HepG2 (cell line): ENCODE data around the gene ASIC5. TPM values are rescaled to one million over a fixed set of nuclear protein-coding genes. Genes with fewer than 3 reads are reported as not detected.

ENCODE experiments used
- ATAC-seq: fragments of 200-7000 bp; cut with Tn5 transposase; 3 replicates; pipeline ENCODE4 v1.9.1; 2020; ENCODE audit warnings: mild to moderate bottlenecking, moderate library complexity
- BruUV-seq: library from RNA; stranded (reverse); fragments of 400-500 nt; replicated peaks from 2 replicates; lab custom pipeline; 2021; lab: Mats Ljungman, UMichigan
- CTCF ChIA-PET: fragments of 300-600 bp; formaldehyde crosslinking; extraction: SDS; loops from one replicate; lab custom pipeline; 2021; ENCODE audit warnings: low total read pairs, inconsistent platforms, low intra/inter-chr PET ratio; lab: Yijun Ruan, JAX
- POLR2A ChIA-PET: fragments of 350-600 bp; sonication (Branson Sonifier 250); formaldehyde crosslinking; loops from one replicate; lab custom pipeline; 2020; ENCODE audit warnings: antibody characterized with exemption, inconsistent platforms; lab: Yijun Ruan, JAX
- DNase-seq: peaks from one replicate; pipeline ENCODE4 v3.0.0-alpha.2; 2015; ENCODE audit warnings: low spot score
- FAIRE-seq: peaks from 3 replicates; lab custom pipeline; 2011; peaks lifted over from hg19 to GRCh38; lab: Jason Lieb, UNC
- H2AFZ ChIP-seq: one replicate; pipeline ENCODE4 v1.6.1; 2011; ENCODE audit warnings: low read length, inconsistent platforms
- H3K27ac ChIP-seq: fragments of 300-600 bp; 3 replicates; pipeline ENCODE4 v1.8.0; 2011; ENCODE audit warnings: mixed run types, mild to moderate bottlenecking, mixed read lengths, low read length, inconsistent platforms; ENCODE audit not compliant: insufficient read depth; ENCODE audit errors: extremely low read length
- H3K27me3 ChIP-seq, 2 experiments: fragments of 200-600 bp in 1 of 2; 2 replicates in 1 of 2; 3 replicates in 1 of 2; pipeline versions ENCODE4 v1.6.0 to v1.8.0; 2011; ENCODE audit warnings: low read length in 2 of 2, mild to moderate bottlenecking in 2 of 2, moderate library complexity in 2 of 2, inconsistent platforms in 1 of 2; ENCODE audit not compliant: insufficient read depth in 2 of 2, control insufficient read depth in 1 of 2
- H3K36me3 ChIP-seq, 2 experiments: fragments of 200-600 bp in 1 of 2; replicated peaks in 1 of 2; 2 replicates in 1 of 2; 3 replicates in 1 of 2; pipeline versions ENCODE4 v1.5.1 to v1.8.0; 2011; ENCODE audit warnings: low read length in 2 of 2, inconsistent platforms in 1 of 2; ENCODE audit not compliant: insufficient read depth in 2 of 2, control insufficient read depth in 1 of 2
- H3K4me1 ChIP-seq: 2 replicates; pipeline ENCODE4 v1.5.1; 2012; ENCODE audit warnings: low read length, inconsistent platforms; ENCODE audit not compliant: insufficient read depth
- H3K4me2 ChIP-seq: 2 replicates; pipeline ENCODE4 v1.6.0; 2011; ENCODE audit warnings: low read depth, low read length, inconsistent platforms
- H3K4me3 ChIP-seq, 3 experiments: fragments of 200-600 bp in 1 of 3; sonication (generic), shearing (Covaris generic) in 1 of 3; replicated peaks in 1 of 3; 2 replicates each; pipeline ENCODE4 v1.5.1; 2011 to 2016; ENCODE audit warnings: low read length in 3 of 3, inconsistent platforms in 2 of 3, low read depth in 2 of 3, mild to moderate bottlenecking in 2 of 3, control low read depth in 1 of 3, mixed read lengths in 1 of 3; ENCODE audit not compliant: insufficient read depth in 1 of 3
- H3K79me2 ChIP-seq: one replicate; pipeline ENCODE4 v1.6.1; 2011; ENCODE audit warnings: low read length, inconsistent platforms; ENCODE audit not compliant: insufficient read depth
- H3K9ac ChIP-seq: 2 replicates; pipeline ENCODE4 v1.6.0; 2011; ENCODE audit warnings: mild to moderate bottlenecking, low read depth, low read length, inconsistent platforms; ENCODE audit not compliant: insufficient read depth
- H3K9me3 ChIP-seq: 2 replicates; pipeline ENCODE4 v1.5.1; 2012; ENCODE audit warnings: mild to moderate bottlenecking, low read length
- H4K20me1 ChIP-seq: 2 replicates; pipeline ENCODE4 v1.6.0; 2011; ENCODE audit warnings: inconsistent platforms, mild to moderate bottlenecking, low read length, moderate library complexity; ENCODE audit not compliant: insufficient read depth
- ADNP ChIP-seq: sonication (generic); formaldehyde crosslinking; IDR thresholded peaks from 2 replicates; pipeline ENCODE4 v1.4.0; 2020; ENCODE audit warnings: missing genetic modification reagents
- AGO2 ChIP-seq: fragments of 200-400 bp; formaldehyde crosslinking; optimal IDR thresholded peaks from 2 replicates; pipeline ENCODE3; 2017; ENCODE audit warnings: mild to moderate bottlenecking, low read depth, low read length, moderate library complexity
- AKNA ChIP-seq: sonication (generic); formaldehyde crosslinking; IDR thresholded peaks from 2 replicates; pipeline ENCODE4 v1.4.0; 2020; ENCODE audit warnings: missing genetic modification reagents, borderline replicate concordance
- BCLAF1 ChIP-seq: fragments of 450-650 bp; IDR thresholded peaks from 2 replicates; pipeline ENCODE4 v1.6.1; 2017; ENCODE audit warnings: mild to moderate bottlenecking
- CHD2 ChIP-seq: IDR thresholded peaks from 2 replicates; pipeline ENCODE4 v1.6.1; 2011; ENCODE audit warnings: low read depth, low read length, improper control_type of control experiment
- ESRRA ChIP-seq: sonication (generic); formaldehyde crosslinking; IDR thresholded peaks from 2 replicates; pipeline ENCODE4 v1.5.1; 2020; ENCODE audit warnings: mild to moderate bottlenecking, low read depth, missing genetic modification reagents
- HCFC1 ChIP-seq: fragments of 150-350 bp; IDR thresholded peaks from 2 replicates; pipeline ENCODE4 v1.6.1; 2014; ENCODE audit warnings: low read depth, low read length
- KDM4B ChIP-seq: sonication (generic); formaldehyde crosslinking; IDR thresholded peaks from 2 replicates; pipeline ENCODE4 v1.4.0; 2020; ENCODE audit warnings: missing genetic modification reagents
- MEIS1 ChIP-seq: sonication (generic); formaldehyde crosslinking; IDR thresholded peaks from 2 replicates; pipeline ENCODE4 v1.9.0; 2021; ENCODE audit warnings: mild to moderate bottlenecking, missing genetic modification reagents, moderate library complexity, borderline replicate concordance
- NCOA1 ChIP-seq: sonication (generic); formaldehyde crosslinking; IDR thresholded peaks from 2 replicates; pipeline ENCODE4 v1.9.0; 2021; ENCODE audit warnings: missing genetic modification reagents
- TGIF2 ChIP-seq: IDR thresholded peaks from 2 replicates; pipeline ENCODE4 v1.6.1; 2016; ENCODE audit warnings: control low read depth, missing compliant biosample characterization
- U2AF1 ChIP-seq: fragments of 200-400 bp; formaldehyde crosslinking; optimal IDR thresholded peaks from 2 replicates; pipeline ENCODE3; 2017; ENCODE audit warnings: mild to moderate bottlenecking, low read depth, low read length
- ZBTB38 ChIP-seq: sonication (generic); formaldehyde crosslinking; IDR thresholded peaks from 2 replicates; pipeline ENCODE4 v1.5.1; 2020; ENCODE audit warnings: mild to moderate bottlenecking, missing genetic modification reagents
- ZFP41 ChIP-seq: sonication (generic); formaldehyde crosslinking; IDR thresholded peaks from 2 replicates; pipeline ENCODE4 v1.4.0; 2020; ENCODE audit warnings: mild to moderate bottlenecking, missing genetic modification reagents, borderline replicate concordance
- ZNF263 ChIP-seq: sonication (generic); formaldehyde crosslinking; IDR thresholded peaks from 2 replicates; pipeline ENCODE4 v1.4.0; 2020; ENCODE audit warnings: missing genetic modification reagents
- ZNF431 ChIP-seq: sonication (generic); formaldehyde crosslinking; IDR thresholded peaks from 2 replicates; pipeline ENCODE4 v1.9.0; 2022; ENCODE audit warnings: missing genetic modification reagents, low read depth, mild to moderate bottlenecking, borderline replicate concordance
- ZNF703 ChIP-seq: sonication (generic); formaldehyde crosslinking; IDR thresholded peaks from 2 replicates; pipeline ENCODE4 v1.5.1; 2020; ENCODE audit warnings: missing genetic modification reagents, mild to moderate bottlenecking, moderate library complexity, borderline replicate concordance
- WGBS: methylation state at CpG from one replicate; pipeline ENCODE4 v1.1.6; 2017; ENCODE audit warnings: low lambda C conversion rate; 5-methylcytosine and 5-hydroxymethylcytosine counted together
- in situ Hi-C: cut with HindIII; loops from 2 replicates; pipeline ENCODE4 v1.10.0; 2017; ENCODE audit warnings: low pct_unique_long_range_greater_than_20kb; ENCODE audit not compliant: extremely low pct_ligation_motif_present
- intact Hi-C: fragments of 100-400 bp; cut with micrococcal nuclease; formaldehyde crosslinking; loops from one replicate; pipeline ENCODE4 v1.10.0; 2022; ENCODE audit not compliant: unreplicated experiment
- polyA plus RNA-seq, 8 experiments: library from polyadenylated mRNA; depleted of rRNA in 3 of 8; stranded (reverse) in 7 of 8; unstranded in 1 of 8; fragments of >200 nt; fragmentation: Illumina TruSeq in 4 of 8; extraction: Trizol in 4 of 8; gene quantifications; 2 replicates each; pipeline versions ENCODE4 v1.2.1 to v1.2.3, GENCODE V29; 2011 to 2016; ENCODE audit warnings: low read depth in 4 of 8, missing spikeins in 1 of 8, mixed read lengths in 1 of 8; ENCODE audit not compliant: insufficient read depth in 1 of 8
- total RNA-seq, 5 experiments: library from RNA; depleted of rRNA; stranded (reverse); fragments of >200 nt; fragmentation: Illumina TruSeq; extraction: Trizol; gene quantifications; 2 replicates each; pipeline ENCODE4 v1.2.3, GENCODE V29; 2016; ENCODE audit warnings: low read depth in 1 of 5

Gene ASIC5
- total and polyA plus RNA-seq, 2 of the 13 experiments (the other 11 are each of a cell fraction or from before 2014, with no cell fraction given) = not detected

- ATAC-seq (no peak), DNase-seq (no peak), FAIRE-seq (no peak)
- H3K4me2 ChIP-seq = no peak overlapping the region
- no peak overlapping the region for H3K27ac ChIP-seq
- H3K79me2 ChIP-seq = no peaks in the 10 kb centered on the region
- in situ Hi-C loops = no loop called here
- no peaks in the 10 kb centered on the region for H3K9me3 ChIP-seq
- H3K4me3 ChIP-seq = no peak overlapping the region
- BruUV-seq = no TSS peak
- no peaks in the 10 kb centered on the region for H4K20me1 ChIP-seq
- no peaks in the 10 kb centered on the region for H3K27me3 ChIP-seq
- 16% methylated on average over 4 of the region's 4 CpGs for WGBS
- ChIA-PET CTCF (no interaction called here), POLR2A (no interaction called here)
- intact Hi-C loops = no loop called here
- TF ChIP-seq NCOA1 = no peak
- TF ChIP-seq ZFP41 = no peak
- no peak for TF ChIP-seq AKNA (CRISPR knock-in tag)
- no peak for TF ChIP-seq MEIS1 (CRISPR knock-in tag)
- no peak for TF ChIP-seq ESRRA
- TF ChIP-seq HCFC1 = no peak
- no peak for TF ChIP-seq ZNF703 (CRISPR knock-in tag)
- no peak for TF ChIP-seq AGO2
- TF ChIP-seq ZNF263 (CRISPR knock-in tag) = no peak
- TF ChIP-seq ZBTB38 (CRISPR knock-in tag) = no peak
- no peak for TF ChIP-seq ZNF431 (CRISPR knock-in tag)
- TF ChIP-seq BCLAF1 = no peak
- no peak for TF ChIP-seq KDM4B (CRISPR knock-in tag)
- TF ChIP-seq TGIF2 (CRISPR knock-in tag) = no peak
- no peak for TF ChIP-seq CHD2
- TF ChIP-seq U2AF1 = no peak
- no peak for TF ChIP-seq ADNP
- no peak overlapping the region for H3K9ac ChIP-seq
- no peak overlapping the region for H2AFZ ChIP-seq
- no peaks in the 10 kb centered on the region for H3K4me1 ChIP-seq
- no peaks in the 10 kb centered on the region for H3K36me3 ChIP-seq
Observed at GRCh38 chr4:155820887-155821518, 45.1 kb downstream of the ASIC5 start.
